Measurements from ENCODE around the gene SNF8. TPM values are rescaled to one million over a fixed set of nuclear protein-coding genes. Genes with fewer than 3 reads are reported as not detected.

SNF8 gene
- total and polyA plus RNA-seq, 2 donors (not counting 1 experiment from before 2014, with no cell fraction given) = 84.2 to 109 TPM

DNA sequence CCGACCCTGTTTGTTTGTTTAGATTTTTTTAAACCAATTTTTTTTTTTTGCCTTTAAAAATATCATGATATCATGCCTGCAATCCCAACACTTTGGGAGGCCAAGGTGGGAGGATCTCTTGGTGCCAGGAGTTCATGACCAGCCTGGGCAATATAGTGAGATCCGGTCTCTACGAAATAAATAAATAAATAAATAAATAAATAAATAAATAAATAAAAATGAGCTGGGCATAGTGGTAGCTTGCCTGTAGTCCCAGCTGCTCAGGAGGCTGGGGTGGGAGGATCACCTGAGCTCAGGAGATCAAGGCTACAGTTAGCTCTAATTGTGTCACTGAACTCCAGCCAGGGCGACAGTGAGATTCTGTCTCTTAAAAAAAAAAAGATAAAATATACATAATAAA is 44.5 kb upstream of the SNF8 start:
- H3K36me3 ChIP-seq (ENCODE audit: control insufficient read depth, insufficient read depth, low read length) = no peaks in the 10 kb centered on the region
- no peak overlapping the region for H3K4me2 ChIP-seq (ENCODE audit: extremely low read depth, insufficient read depth, low read length)
- H3K27me3 ChIP-seq (ENCODE audit: control insufficient read depth, insufficient read depth, low read length) = peaks cover 16% of the 10 kb centered on the region
- no peaks in the 10 kb centered on the region for H4K20me1 ChIP-seq (ENCODE audit: control insufficient read depth, extremely low read depth, insufficient read depth, low read length)
- TF ChIP-seq, protein P1, sequence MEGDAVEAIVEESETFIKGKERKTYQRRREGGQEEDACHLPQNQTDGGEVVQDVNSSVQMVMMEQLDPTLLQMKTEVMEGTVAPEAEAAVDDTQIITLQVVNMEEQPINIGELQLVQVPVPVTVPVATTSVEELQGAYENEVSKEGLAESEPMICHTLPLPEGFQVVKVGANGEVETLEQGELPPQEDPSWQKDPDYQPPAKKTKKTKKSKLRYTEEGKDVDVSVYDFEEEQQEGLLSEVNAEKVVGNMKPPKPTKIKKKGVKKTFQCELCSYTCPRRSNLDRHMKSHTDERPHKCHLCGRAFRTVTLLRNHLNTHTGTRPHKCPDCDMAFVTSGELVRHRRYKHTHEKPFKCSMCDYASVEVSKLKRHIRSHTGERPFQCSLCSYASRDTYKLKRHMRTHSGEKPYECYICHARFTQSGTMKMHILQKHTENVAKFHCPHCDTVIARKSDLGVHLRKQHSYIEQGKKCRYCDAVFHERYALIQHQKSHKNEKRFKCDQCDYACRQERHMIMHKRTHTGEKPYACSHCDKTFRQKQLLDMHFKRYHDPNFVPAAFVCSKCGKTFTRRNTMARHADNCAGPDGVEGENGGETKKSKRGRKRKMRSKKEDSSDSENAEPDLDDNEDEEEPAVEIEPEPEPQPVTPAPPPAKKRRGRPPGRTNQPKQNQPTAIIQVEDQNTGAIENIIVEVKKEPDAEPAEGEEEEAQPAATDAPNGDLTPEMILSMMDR (conservative IDR thresholded peaks at IDR 0.05 in 1 of 2, IDR thresholded peaks at IDR 0.05 in 1 of 2; ENCODE audit: low read depth in 1 of 2, low read length in 2 of 2) = no peak
- TF ChIP-seq EZH2 (IDR thresholded peaks at IDR 0.05; ENCODE audit: low read length, missing control alignments) = no peak
- no peak overlapping the region for H3K27ac ChIP-seq (ENCODE audit: insufficient read depth, low read length)
- H3K4me3 ChIP-seq (replicated peaks in 1 of 4; ENCODE audit: control extremely low read depth in 1 of 4, insufficient read depth in 1 of 4, low read depth in 3 of 4, low read length in 4 of 4) = no peak overlapping the region
- H2AFZ ChIP-seq (ENCODE audit: low read length) = no peak overlapping the region
- DNase-seq (ENCODE audit: low read depth in 2 of 2) = no peak
- H3K9ac ChIP-seq (ENCODE audit: insufficient read depth, low read length) = no peak overlapping the region
- no peaks in the 10 kb centered on the region for H3K79me2 ChIP-seq (ENCODE audit: control insufficient read depth, insufficient read depth, low read length)
- H3K9me3 ChIP-seq (ENCODE audit: control insufficient read depth, insufficient read depth, low read depth, low read length) = no peaks in the 10 kb centered on the region
- H3K4me1 ChIP-seq (ENCODE audit: control insufficient read depth, extremely low read depth, insufficient read depth, low read length) = no peaks in the 10 kb centered on the region

DNA sequence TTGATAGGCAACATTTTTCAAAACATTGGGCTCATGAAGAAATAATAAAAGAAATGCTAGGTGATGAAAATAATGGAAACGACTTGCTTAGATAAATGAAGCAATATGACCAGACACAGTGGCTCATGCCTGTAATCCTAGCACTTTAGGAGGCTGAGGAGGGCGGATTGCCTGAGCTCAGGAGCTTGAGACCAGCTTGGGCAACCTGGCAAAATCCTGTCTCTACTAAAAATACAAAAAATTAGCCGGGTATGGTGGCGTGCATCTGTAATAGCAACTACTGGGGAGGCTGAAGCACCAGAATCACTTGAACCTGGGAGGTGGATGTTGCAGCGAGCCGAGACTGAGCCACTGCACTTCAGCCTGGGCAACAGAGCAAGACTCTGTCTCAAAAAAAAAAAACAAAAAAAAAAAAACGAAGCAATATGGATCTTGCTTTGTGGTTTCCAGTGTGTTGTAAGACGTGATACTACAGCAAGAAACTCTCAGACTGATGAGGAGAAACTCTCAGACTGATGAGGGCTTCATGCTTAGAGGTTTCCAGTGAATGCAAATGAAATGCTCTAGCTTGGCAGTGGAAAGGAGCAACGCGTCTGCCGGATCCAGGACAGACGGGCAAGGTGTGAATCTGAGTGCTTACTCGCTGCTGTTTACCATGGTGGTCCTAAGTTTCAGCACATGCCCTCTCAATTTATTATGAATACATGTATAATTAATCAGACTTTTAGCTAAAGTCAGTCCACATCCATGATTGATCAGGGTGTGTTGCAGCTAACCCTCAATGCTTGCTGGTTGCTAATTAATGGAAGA is 41.0 kb upstream of the SNF8 start:
- Histone ChIP-seq H3K9ac (ENCODE audit: insufficient read depth, low read length) (no peak overlapping the region), H3K27ac (ENCODE audit: insufficient read depth, low read length) (no peak overlapping the region), H3K27me3 (ENCODE audit: control insufficient read depth, insufficient read depth, low read length) (peaks cover 12% of the 10 kb centered on the region), H3K79me2 (ENCODE audit: control insufficient read depth, insufficient read depth, low read length) (no peaks in the 10 kb centered on the region), H4K20me1 (ENCODE audit: control insufficient read depth, extremely low read depth, insufficient read depth, low read length) (no peaks in the 10 kb centered on the region), H3K4me2 (ENCODE audit: extremely low read depth, insufficient read depth, low read length) (no peak overlapping the region), H3K9me3 (ENCODE audit: control insufficient read depth, insufficient read depth, low read depth, low read length) (no peaks in the 10 kb centered on the region), H3K36me3 (ENCODE audit: control insufficient read depth, insufficient read depth, low read length) (no peaks in the 10 kb centered on the region), H2AFZ (ENCODE audit: low read length) (no peak overlapping the region), H3K4me3 (replicated peaks in 1 of 4; ENCODE audit: control extremely low read depth in 1 of 4, insufficient read depth in 1 of 4, low read depth in 3 of 4, low read length in 4 of 4) (no peak overlapping the region), H3K4me1 (ENCODE audit: control insufficient read depth, extremely low read depth, insufficient read depth, low read length) (no peaks in the 10 kb centered on the region)
- TF ChIP-seq EZH2 (IDR thresholded peaks at IDR 0.05; ENCODE audit: low read length, missing control alignments) = no peak
- TF ChIP-seq, protein P1 (conservative IDR thresholded peaks at IDR 0.05 in 1 of 2, IDR thresholded peaks at IDR 0.05 in 1 of 2; ENCODE audit: low read depth in 1 of 2, low read length in 2 of 2) = no peak
- no peak for DNase-seq (ENCODE audit: low read depth in 2 of 2)

DNA sequence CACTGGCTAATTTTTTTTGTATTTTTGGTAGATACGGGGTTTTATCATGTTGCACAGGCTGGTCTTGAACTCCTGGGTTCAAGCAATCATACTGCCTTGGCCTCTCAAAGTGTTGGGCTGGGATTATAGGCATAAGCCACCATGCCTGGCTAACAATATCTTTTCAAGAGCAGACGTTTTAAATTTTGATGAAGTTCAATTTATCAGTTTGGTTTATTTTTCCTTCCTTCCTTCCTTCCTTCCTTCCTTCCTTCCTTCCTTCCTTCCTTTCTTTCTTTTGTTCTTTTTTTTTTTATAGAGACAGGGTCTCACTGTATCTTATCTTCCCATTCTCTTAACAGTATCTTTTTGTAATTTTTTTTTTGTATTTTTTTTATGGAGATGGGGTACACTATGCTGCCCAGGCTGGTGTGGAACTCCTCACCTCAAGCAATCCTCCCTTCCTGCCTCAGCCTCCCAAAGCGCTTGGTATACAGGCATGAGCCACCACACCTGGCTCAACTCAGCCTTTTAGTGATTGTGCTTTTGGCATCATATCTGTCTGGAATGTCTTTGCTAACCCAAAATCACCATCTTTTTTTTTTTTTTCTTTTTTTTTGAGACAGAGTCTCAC is 37.4 kb upstream of the SNF8 start:
- no peaks in the 10 kb centered on the region for H4K20me1 ChIP-seq (ENCODE audit: control insufficient read depth, extremely low read depth, insufficient read depth, low read length)
- H3K36me3 ChIP-seq (ENCODE audit: control insufficient read depth, insufficient read depth, low read length) = no peaks in the 10 kb centered on the region
- TF ChIP-seq EZH2 (IDR thresholded peaks at IDR 0.05; ENCODE audit: low read length, missing control alignments) = no peak
- TF ChIP-seq, protein P1 (conservative IDR thresholded peaks at IDR 0.05 in 1 of 2, IDR thresholded peaks at IDR 0.05 in 1 of 2; ENCODE audit: low read depth in 1 of 2, low read length in 2 of 2) = no peak
- no peak overlapping the region for H3K9ac ChIP-seq (ENCODE audit: insufficient read depth, low read length)
- no peaks in the 10 kb centered on the region for H3K79me2 ChIP-seq (ENCODE audit: control insufficient read depth, insufficient read depth, low read length)
- H3K4me2 ChIP-seq (ENCODE audit: extremely low read depth, insufficient read depth, low read length) = no peak overlapping the region
- no peak overlapping the region for H3K4me3 ChIP-seq (replicated peaks in 1 of 4; ENCODE audit: control extremely low read depth in 1 of 4, insufficient read depth in 1 of 4, low read depth in 3 of 4, low read length in 4 of 4)
- no peaks in the 10 kb centered on the region for H3K9me3 ChIP-seq (ENCODE audit: control insufficient read depth, insufficient read depth, low read depth, low read length)
- H3K4me1 ChIP-seq (ENCODE audit: control insufficient read depth, extremely low read depth, insufficient read depth, low read length) = no peaks in the 10 kb centered on the region
- no peak overlapping the region for H2AFZ ChIP-seq (ENCODE audit: low read length)
- H3K27ac ChIP-seq (ENCODE audit: insufficient read depth, low read length) = no peak overlapping the region
- DNase-seq (ENCODE audit: low read depth in 2 of 2) = no peak
- H3K27me3 ChIP-seq (ENCODE audit: control insufficient read depth, insufficient read depth, low read length) = peaks cover 4% of the 10 kb centered on the region
